BE2C (cell line): Measurements from ENCODE around the gene ZPLD1.

Experiments
- DNase-seq: peaks from one replicate; pipeline ENCODE4 v3.0.0-alpha.2; 2020
- H3K27me3 ChIP-seq: fragments of 250-450 bp; sonication (Bioruptor Pico); 2 replicates; pipeline ENCODE4 v1.5.1; 2020; ENCODE audit warnings: mild to moderate bottlenecking
- H3K36me3 ChIP-seq: fragments of 250-450 bp; sonication (Bioruptor Pico); 2 replicates; pipeline ENCODE4 v1.5.1; 2020; ENCODE audit warnings: mild to moderate bottlenecking
- H3K4me1 ChIP-seq: fragments of 250-450 bp; sonication (Bioruptor Pico); 2 replicates; pipeline ENCODE4 v1.5.1; 2020
- H3K4me3 ChIP-seq: 2 replicates; pipeline ENCODE4 v1.5.1; 2011; ENCODE audit warnings: low read depth, low read length
- H3K9me3 ChIP-seq: fragments of 250-450 bp; sonication (Bioruptor Pico); 2 replicates; pipeline ENCODE4 v1.5.1; 2020
- CTCF ChIP-seq: IDR thresholded peaks from 2 replicates; pipeline ENCODE4 v1.5.1; 2012; ENCODE audit warnings: mild to moderate bottlenecking, low read depth, low read length

Gene ZPLD1

GRCh38 chr3:102511168-102511567, 76.4 kb downstream of the ZPLD1 start:
- Histone ChIP-seq H3K9me3 (no peaks in the 10 kb centered on the region), H3K36me3 (no peaks in the 10 kb centered on the region), H3K4me3 (no peak overlapping the region), H3K27me3 (no peaks in the 10 kb centered on the region), H3K4me1 (peaks cover 13% of the 10 kb centered on the region)
- DNase-seq: no peak
- no peak for TF ChIP-seq CTCF

DNA sequence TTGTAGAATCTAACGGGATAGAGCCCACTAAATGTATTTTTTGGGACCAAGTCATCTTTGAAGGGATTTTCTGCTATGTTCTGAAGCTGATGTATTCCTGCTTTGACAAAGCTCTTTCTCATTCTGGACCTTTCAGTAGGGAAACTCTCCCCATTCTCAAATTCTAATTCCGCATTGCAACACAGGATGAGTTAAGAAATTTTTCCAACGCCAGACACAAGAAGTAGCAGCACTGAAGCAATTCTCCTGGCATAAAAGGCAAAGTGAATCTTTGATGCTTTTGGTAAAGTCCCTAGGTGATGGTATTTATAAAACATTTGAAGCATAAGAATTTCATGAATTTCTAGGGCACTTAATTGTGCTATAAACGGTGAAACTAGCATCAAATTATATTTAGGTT, 76.8 kb downstream of the ZPLD1 start:
- DNase-seq: no peak
- Histone ChIP-seq H3K36me3 (no peaks in the 10 kb centered on the region), H3K27me3 (no peaks in the 10 kb centered on the region), H3K4me3 (no peak overlapping the region), H3K4me1 (peaks cover 13% of the 10 kb centered on the region), H3K9me3 (no peaks in the 10 kb centered on the region)
- TF ChIP-seq CTCF: no peak

- no peaks in the 10 kb centered on the region for H3K27me3 ChIP-seq
- H3K4me1 ChIP-seq: peaks cover 13% of the 10 kb centered on the region
- no peak for DNase-seq
- no peak for TF ChIP-seq CTCF
- no peaks in the 10 kb centered on the region for H3K36me3 ChIP-seq
- no peaks in the 10 kb centered on the region for H3K9me3 ChIP-seq
- H3K4me3 ChIP-seq: no peak overlapping the region
Measured at GRCh38 chr3:102512734-102513504, 78.1 kb downstream of the ZPLD1 start.

DNA sequence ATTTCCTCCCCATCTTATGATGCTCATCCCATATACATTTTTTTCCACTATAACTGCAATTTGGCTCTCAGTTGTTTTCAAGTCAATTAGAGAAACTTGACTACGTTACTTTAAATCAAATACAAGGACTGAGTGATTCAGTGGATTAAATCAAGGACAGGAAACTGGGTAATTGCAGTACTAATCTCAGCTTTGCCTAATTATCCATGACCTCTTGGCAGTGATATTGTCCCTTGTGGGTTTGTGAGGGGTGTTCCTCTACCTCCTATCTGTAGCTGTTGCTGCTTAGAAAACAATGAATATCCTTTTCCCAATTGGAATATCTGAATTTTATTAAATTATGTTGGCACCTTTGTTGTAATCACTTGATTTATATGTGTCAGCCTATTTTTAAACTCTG, 79.4 kb downstream of the ZPLD1 start:
- no peak for TF ChIP-seq CTCF

GRCh38 chr3:102521246-102521645, 86.4 kb downstream of the ZPLD1 start:
- Histone ChIP-seq H3K36me3 (no peaks in the 10 kb centered on the region), H3K4me3 (no peak overlapping the region), H3K4me1 (no peaks in the 10 kb centered on the region), H3K27me3 (no peaks in the 10 kb centered on the region), H3K9me3 (no peaks in the 10 kb centered on the region)
- DNase-seq: no peak
- no peak for TF ChIP-seq CTCF

More for the DNA sequence above, 79.4 kb downstream of the ZPLD1 start:
- H3K36me3 ChIP-seq: no peaks in the 10 kb centered on the region
- H3K27me3 ChIP-seq: no peaks in the 10 kb centered on the region
- no peaks in the 10 kb centered on the region for H3K9me3 ChIP-seq
- H3K4me1 ChIP-seq: peaks cover 13% of the 10 kb centered on the region
- no peak for DNase-seq
- H3K4me3 ChIP-seq: no peak overlapping the region

- no peak for TF ChIP-seq CTCF
- H3K4me1 ChIP-seq: no peaks in the 10 kb centered on the region
Measured at GRCh38 chr3:102525624-102526023, 90.8 kb downstream of the ZPLD1 start.

More at GRCh38 chr3:102525624-102526023, 90.8 kb downstream of the ZPLD1 start:
- H3K4me3 ChIP-seq: no peak overlapping the region
- no peaks in the 10 kb centered on the region for H3K9me3 ChIP-seq
- no peaks in the 10 kb centered on the region for H3K27me3 ChIP-seq
- no peaks in the 10 kb centered on the region for H3K36me3 ChIP-seq
- DNase-seq: no peak
